Fibroblast of skin of right quadriceps (primary cell): Measurements from ENCODE around the gene DHRS7C.
"Not testable (repeated sequence)": the region's sequence is repeated elsewhere in the genome, so short reads cannot be mapped to it uniquely, and the experiment has no call there.

Source experiments
- DNase-seq: peaks from one replicate; pipeline ENCODE4 v3.0.0-alpha.2; 2013

DHRS7C gene

GRCh38 chr17:9810100-9810949 is 18.9 kb upstream of the DHRS7C start:
- no peak for DNase-seq

- no peak for DNase-seq
Measured at GRCh38 chr17:9809409-9809808, 18.0 kb upstream of the DHRS7C start.

GRCh38 chr17:9806699-9807098 is 15.3 kb upstream of the DHRS7C start:
- no peak for DNase-seq

GRCh38 chr17:9805769-9806168 is 14.4 kb upstream of the DHRS7C start:
- DNase-seq, result no peak

- DNase-seq, result no peak
Measured at GRCh38 chr17:9802697-9803096, 11.3 kb upstream of the DHRS7C start.

GRCh38 chr17:9802294-9802693 is 10.9 kb upstream of the DHRS7C start:
- DNase-seq, result no peak

- DNase-seq, result no peak
Measured at GRCh38 chr17:9801505-9801904, 10.1 kb upstream of the DHRS7C start.

GRCh38 chr17:9798724-9799123 is 7.3 kb upstream of the DHRS7C start:
- DNase-seq, result no peak

- DNase-seq, result no peak
Measured at GRCh38 chr17:9798008-9798407, 6.6 kb upstream of the DHRS7C start.

GRCh38 chr17:9792181-9792840 is 919 bp upstream of the DHRS7C start:
- DNase-seq, result no peak

GRCh38 chr17:9790316-9790715 is 1.1 kb downstream of the DHRS7C start:
- DNase-seq, result no peak

- DNase-seq, result no peak
Measured at GRCh38 chr17:9788601-9789000, 2.8 kb downstream of the DHRS7C start.

GRCh38 chr17:9784544-9784943 is 6.8 kb downstream of the DHRS7C start:
- DNase-seq, result no peak

GRCh38 chr17:9783465-9783864 is 7.9 kb downstream of the DHRS7C start:
- not testable (repeated sequence) for DNase-seq

GRCh38 chr17:9783050-9783449 is 8.3 kb downstream of the DHRS7C start:
- no peak for DNase-seq

GRCh38 chr17:9780552-9780951 is 10.8 kb downstream of the DHRS7C start:
- no peak for DNase-seq

GRCh38 chr17:9776911-9777310 is 14.5 kb downstream of the DHRS7C start:
- DNase-seq, result no peak

- DNase-seq, result no peak
Measured at GRCh38 chr17:9772658-9773057, 18.7 kb downstream of the DHRS7C start.

GRCh38 chr17:9771465-9771864 is 19.9 kb downstream of the DHRS7C start:
- no peak for DNase-seq

GRCh38 chr17:9769036-9769695 is 22.2 kb downstream of the DHRS7C start:
- no peak for DNase-seq

GRCh38 chr17:9768381-9768934 is 22.9 kb downstream of the DHRS7C start:
- DNase-seq, result peak; percentile 23

GRCh38 chr17:9767432-9767991 is 23.9 kb downstream of the DHRS7C start:
- DNase-seq, result no peak

GRCh38 chr17:9766970-9767369 is 24.4 kb downstream of the DHRS7C start:
- no peak for DNase-seq
